Activated T-helper 1 cell treated with anti-CD3 and anti-CD28 coated beads, Interleukin-2, amount 50 U/mL, for 16 hours (primary cell): ENCODE measurements around the gene AURKB.
"Not testable (repeated sequence)": the region's sequence is repeated elsewhere in the genome, so short reads cannot be mapped to it uniquely, and the experiment has no call there.

Experiments
- DNase-seq, 2 donors: peaks; one replicate each; pipeline ENCODE4 v3.0.0-alpha.2; 2020; ENCODE audit warnings: low read depth in 1 of 2, low spot score in 1 of 2

Gene AURKB

DNA sequence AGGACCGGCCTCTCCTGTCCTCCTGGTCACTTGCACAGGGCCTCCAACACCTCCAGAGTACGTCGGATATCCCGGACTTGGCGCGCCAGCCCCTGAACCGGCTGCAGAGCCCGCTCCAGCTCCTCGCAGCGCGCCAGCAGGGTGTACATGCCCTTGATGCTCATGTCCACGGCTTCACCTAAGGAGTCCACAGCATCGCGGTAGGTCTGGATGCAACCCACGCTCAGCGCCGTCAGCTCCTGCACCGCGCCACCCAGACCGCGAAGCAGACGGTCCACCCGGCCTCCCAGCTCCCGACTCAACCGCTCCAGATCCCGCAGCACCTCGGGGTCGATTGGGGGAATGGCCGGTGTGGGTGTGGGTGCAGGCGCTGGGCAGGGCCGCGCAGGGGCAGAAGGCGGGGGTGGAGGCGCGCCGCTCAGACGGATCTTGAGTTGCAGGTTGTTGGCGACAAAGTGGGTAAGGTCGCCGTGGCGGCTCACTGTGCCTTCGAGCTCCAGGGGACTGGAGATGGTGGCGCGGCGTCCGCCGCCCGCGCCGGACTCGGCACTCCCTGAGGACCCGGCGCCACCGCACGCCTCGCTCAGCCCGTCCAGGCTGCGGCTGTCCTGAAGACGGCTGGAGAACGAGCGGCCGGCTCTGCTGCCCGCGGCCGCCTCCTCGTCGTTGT is 21.2 kb downstream of the AURKB start:
- no peak for DNase-seq

- no peak for DNase-seq
These were observed 22.0 kb downstream of the AURKB start for GRCh38 chr17:8188263-8188839.

- peak; percentile 63 to 81 for DNase-seq
These were observed 22.7 kb downstream of the AURKB start for GRCh38 chr17:8187517-8188262.

- peak; percentile 80 to 82 for DNase-seq
These were observed 23.4 kb downstream of the AURKB start for GRCh38 chr17:8186787-8187516.

DNA sequence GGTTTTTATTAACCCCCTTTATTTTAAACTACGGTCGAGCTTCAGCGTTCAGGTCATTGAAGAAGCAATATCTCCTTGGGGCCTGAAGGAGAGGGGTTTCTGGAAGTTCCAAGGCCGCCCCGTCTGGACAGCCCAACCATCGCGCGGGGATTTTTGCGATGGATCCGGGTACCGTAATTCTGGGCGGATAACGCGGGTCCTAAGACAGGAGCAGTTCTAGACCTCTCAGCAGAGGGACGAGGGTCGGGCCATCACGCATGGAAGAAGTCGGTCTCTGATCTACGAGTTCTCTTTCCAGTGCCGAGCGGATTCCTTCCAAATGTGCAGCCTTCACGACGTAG is 24.0 kb downstream of the AURKB start:
- no peak for DNase-seq

- peak; percentile 87 to 95 for DNase-seq
These were observed 24.6 kb downstream of the AURKB start for GRCh38 chr17:8185582-8186445.

GRCh38 chr17:8176998-8177731 is 33.2 kb downstream of the AURKB start:
- no peak for DNase-seq

- DNase-seq: peak; percentile 74 to 81
These were observed 34.0 kb downstream of the AURKB start, which contains the start of gene TMEM107 for GRCh38 chr17:8176197-8176940. TMEM107 (minus strand) TSS chr17:8176380; CDS start chr17:8176286, 94 bp downstream.

- no peak for DNase-seq
These were observed 34.6 kb downstream of the AURKB start for GRCh38 chr17:8175795-8176196.

DNA sequence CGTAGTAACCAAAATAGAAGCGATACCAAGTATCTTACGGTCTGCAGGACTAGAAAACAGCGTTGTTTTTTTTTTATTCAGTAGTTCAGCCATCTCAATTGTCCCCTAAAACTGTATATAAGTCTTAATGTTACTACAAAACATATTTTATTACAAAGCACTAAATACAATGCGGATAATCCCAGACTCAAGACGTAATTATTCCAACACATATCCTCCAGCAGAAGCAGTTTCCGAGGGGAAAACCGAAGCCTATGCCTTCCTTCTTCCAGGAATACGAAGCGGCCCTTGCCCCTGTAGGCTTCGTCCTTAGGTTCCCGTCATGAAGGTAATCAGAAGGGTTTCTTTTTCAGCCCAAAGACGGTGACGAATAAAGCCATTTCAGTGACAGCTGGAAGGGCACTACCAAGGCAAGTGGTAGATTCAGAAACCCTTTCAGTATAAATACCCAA is 36.5 kb downstream of the AURKB start:
- DNase-seq: no peak

GRCh38 chr17:8173056-8173870 is 37.1 kb downstream of the AURKB start:
- peak in 1 of 2 donors; percentile 67 for DNase-seq

DNA sequence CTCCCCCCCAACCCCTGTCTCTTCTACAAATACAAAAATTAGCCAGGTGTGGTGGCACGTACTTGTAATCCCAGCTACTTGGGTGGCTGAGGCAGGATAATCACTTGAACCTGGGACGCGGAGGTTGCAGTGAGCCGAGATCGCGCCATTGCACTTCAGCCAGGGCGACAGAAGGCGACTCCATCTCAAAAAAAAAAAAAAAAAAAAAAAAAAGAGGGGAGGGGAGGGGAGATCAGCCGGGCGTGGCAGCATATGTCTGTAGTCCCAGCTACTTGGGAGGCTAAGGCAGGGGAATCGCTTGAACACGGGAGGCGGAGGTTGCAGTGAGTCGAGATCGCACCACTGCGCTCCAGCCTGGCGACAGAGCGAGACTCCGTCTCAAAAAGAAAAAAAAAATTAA is 40.2 kb downstream of the AURKB start:
- not testable (repeated sequence) for DNase-seq

- DNase-seq: no peak
These were observed 42.8 kb downstream of the AURKB start for GRCh38 chr17:8167526-8167925.

DNA sequence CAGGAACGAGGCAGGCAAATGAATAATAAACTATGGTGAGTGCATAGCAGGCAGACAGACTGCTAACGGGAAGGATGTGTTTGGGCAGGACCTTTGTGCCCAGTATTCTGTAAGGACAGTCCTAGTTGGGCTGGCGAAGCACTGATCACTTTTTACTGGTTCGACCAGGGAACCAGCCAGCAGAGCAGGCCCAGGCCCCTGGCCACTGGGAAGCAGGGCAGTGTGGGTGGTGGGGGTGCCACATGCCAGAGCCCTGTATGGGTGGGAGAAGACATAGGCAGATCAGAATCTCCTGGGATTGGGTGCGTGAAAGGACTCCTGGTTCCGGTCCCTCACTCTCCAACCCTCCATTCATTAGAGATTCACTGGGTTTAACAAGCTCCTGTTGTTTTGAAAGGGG is 43.6 kb downstream of the AURKB start:
- DNase-seq: no peak

- DNase-seq: no peak
These were observed 45.6 kb downstream of the AURKB start for GRCh38 chr17:8164815-8165131.

GRCh38 chr17:8163978-8164814 is 46.2 kb downstream of the AURKB start:
- DNase-seq: peak in 1 of 2 donors; percentile 52
